ENCODE results near the gene C4orf36. TPM values are rescaled to one million over a fixed set of nuclear protein-coding genes. Genes with fewer than 3 reads are reported as not detected.

Gene C4orf36
- total and polyA plus RNA-seq, 10 donors: 0.17 to 1.1 (median 0.82) TPM; not detected in 7

- H3K36me3 ChIP-seq: no peaks in the 10 kb centered on the region
- intact Hi-C loops (cut with DNase I; ENCODE audit: low total_unique reads): no loop called here
- no peak overlapping the region for H3K4me3 ChIP-seq
- no peak overlapping the region for H3K27ac ChIP-seq
- DNase-seq: no peak
- H3K27me3 ChIP-seq (replicated peaks in 1 of 7): no peaks in the 10 kb centered on the region
- no peaks in the 10 kb centered on the region for H3K4me1 ChIP-seq
- WGBS, 5 donors: 78 to 89% (median 81%) methylated on average over 5 of the region's 5 CpGs
- TF ChIP-seq, protein P1, sequence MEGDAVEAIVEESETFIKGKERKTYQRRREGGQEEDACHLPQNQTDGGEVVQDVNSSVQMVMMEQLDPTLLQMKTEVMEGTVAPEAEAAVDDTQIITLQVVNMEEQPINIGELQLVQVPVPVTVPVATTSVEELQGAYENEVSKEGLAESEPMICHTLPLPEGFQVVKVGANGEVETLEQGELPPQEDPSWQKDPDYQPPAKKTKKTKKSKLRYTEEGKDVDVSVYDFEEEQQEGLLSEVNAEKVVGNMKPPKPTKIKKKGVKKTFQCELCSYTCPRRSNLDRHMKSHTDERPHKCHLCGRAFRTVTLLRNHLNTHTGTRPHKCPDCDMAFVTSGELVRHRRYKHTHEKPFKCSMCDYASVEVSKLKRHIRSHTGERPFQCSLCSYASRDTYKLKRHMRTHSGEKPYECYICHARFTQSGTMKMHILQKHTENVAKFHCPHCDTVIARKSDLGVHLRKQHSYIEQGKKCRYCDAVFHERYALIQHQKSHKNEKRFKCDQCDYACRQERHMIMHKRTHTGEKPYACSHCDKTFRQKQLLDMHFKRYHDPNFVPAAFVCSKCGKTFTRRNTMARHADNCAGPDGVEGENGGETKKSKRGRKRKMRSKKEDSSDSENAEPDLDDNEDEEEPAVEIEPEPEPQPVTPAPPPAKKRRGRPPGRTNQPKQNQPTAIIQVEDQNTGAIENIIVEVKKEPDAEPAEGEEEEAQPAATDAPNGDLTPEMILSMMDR (IDR thresholded peaks at IDR 0.05 in 8 of 11, conservative IDR thresholded peaks at IDR 0.05 in 3 of 11): no peak
- TF ChIP-seq POLR2A (IDR thresholded peaks at IDR 0.05): no peak
- no peak for TF ChIP-seq POLR2AphosphoS5 (IDR thresholded peaks at IDR 0.05)
- no peaks in the 10 kb centered on the region for H3K9me3 ChIP-seq
Observed at GRCh38 chr4:86831262-86832130, 60.7 kb downstream of the C4orf36 start.

Other genes starting within 250 kb of the C4orf36 start
- gene SLC10A6, start 43.0 kb downstream of the C4orf36 start, total RNA-seq: 1 to 10 TPM in 4 of 7 donors, under 1 TPM in 2, not detected in 1; 0.49 to 3.7 (median 1.1) TPM
- not detected for gene SLC10A6, start 43.0 kb downstream of the C4orf36 start, polyA plus RNA-seq
- 100 to 1,000 TPM in 3 of 7 donors, 10 to 100 TPM in 4; 75.4 to 119 (median 99.6) TPM for gene AFF1, start 42.6 kb upstream of the C4orf36 start, total RNA-seq
- gene AFF1, start 42.6 kb upstream of the C4orf36 start, polyA plus RNA-seq: 1 to 10 TPM; 4.4 to 8.2 (median 5.4) TPM

Measured in spleen (tissue), 11 donors.